Stomach smooth muscle (tissue), 2 donors: ENCODE results near the gene INKA1.
A peak's percentile ranks its signal among the peaks of the same experiment; 100 is the strongest.

Experiments
- H3K27ac ChIP-seq: one replicate; pipeline ENCODE4 v1.7.0; 2013; ENCODE audit warnings: mild to moderate bottlenecking, low read length, inconsistent platforms
- H3K27me3 ChIP-seq, 2 donors: one replicate each; pipeline ENCODE4 v1.7.0; 2013; ENCODE audit warnings: low read length in 2 of 2; ENCODE audit not compliant: insufficient read depth in 2 of 2, control insufficient read depth in 1 of 2
- H3K36me3 ChIP-seq, 2 donors: one replicate each; pipeline ENCODE4 v1.7.0; 2013; ENCODE audit warnings: low read length in 2 of 2; ENCODE audit not compliant: control insufficient read depth in 2 of 2, insufficient read depth in 2 of 2
- H3K4me1 ChIP-seq: one replicate; pipeline ENCODE4 v1.7.0; 2013; ENCODE audit warnings: low read length; ENCODE audit not compliant: control insufficient read depth, insufficient read depth
- H3K4me3 ChIP-seq, 2 donors: one replicate each; pipeline ENCODE4 v1.7.0; 2013; ENCODE audit warnings: low read length in 2 of 2
- H3K9ac ChIP-seq, 2 donors: one replicate each; pipeline ENCODE4 v1.7.0; 2013; ENCODE audit warnings: low read length in 2 of 2, mild to moderate bottlenecking in 1 of 2
- H3K9me3 ChIP-seq, 2 donors: one replicate each; pipeline ENCODE4 v1.7.0; 2013; ENCODE audit warnings: low read length in 2 of 2; ENCODE audit not compliant: control insufficient read depth in 2 of 2
- donor health status: healthy.
- donor health status: Pancreatic carcinoma.

The INKA1 gene

GRCh38 chr3:49802719-49803464 is at the start of gene INKA1:
TSS of gene INKA1 (plus strand) at chr3:49803261. CDS start at chr3:49803393, 132 bp downstream.
- Histone ChIP-seq H3K4me1 (peaks cover 50% of the 10 kb centered on the region), H3K9me3 (no peaks in the 10 kb centered on the region), H3K4me3 (peak within 1 kb of the TSS; percentile 81 to 93), H3K9ac (peak within 1 kb of the TSS; percentile 62 to 74), H3K27me3 (no peaks in the 10 kb centered on the region), H3K27ac (peak within 1 kb of the TSS; percentile 62), H3K36me3 (no peaks in the 10 kb centered on the region)

- Histone ChIP-seq H3K27me3 (no peaks in the 10 kb centered on the region), H3K9me3 (no peaks in the 10 kb centered on the region), H3K9ac (no peak overlapping the region), H3K4me1 (peaks cover 8% of the 10 kb centered on the region), H3K4me3 (no peak overlapping the region), H3K36me3 (no peaks in the 10 kb centered on the region), H3K27ac (no peak overlapping the region)
Measured at GRCh38 chr3:49754536-49754935, 48.5 kb upstream of the INKA1 start.

DNA sequence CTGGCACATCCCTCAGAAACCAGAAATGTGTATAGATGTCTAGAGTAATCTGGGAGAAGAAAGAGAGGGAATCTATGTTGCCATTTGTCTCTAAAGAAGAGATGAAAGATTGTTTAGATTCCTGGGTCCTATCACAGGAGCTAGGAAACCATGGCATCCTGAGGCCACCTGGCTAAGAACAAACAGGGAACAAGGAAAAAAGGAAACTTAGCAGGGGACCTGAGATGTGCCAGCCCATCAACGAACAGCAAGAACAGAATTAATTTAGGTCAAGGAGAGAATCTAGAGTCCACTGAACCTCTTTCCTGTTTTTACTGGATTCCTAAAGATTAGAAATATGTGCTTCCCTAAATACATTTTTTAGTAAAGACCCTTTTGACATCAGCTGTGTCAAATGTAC is 47.0 kb upstream of the INKA1 start:
- Histone ChIP-seq H3K4me1 (peaks cover 8% of the 10 kb centered on the region), H3K36me3 (no peaks in the 10 kb centered on the region), H3K4me3 (no peak overlapping the region), H3K27ac (no peak overlapping the region), H3K9me3 (no peaks in the 10 kb centered on the region), H3K9ac (no peak overlapping the region), H3K27me3 (no peaks in the 10 kb centered on the region)

GRCh38 chr3:49757197-49757596 is 45.9 kb upstream of the INKA1 start:
- Histone ChIP-seq H3K9me3 (no peaks in the 10 kb centered on the region), H3K4me1 (peaks cover 8% of the 10 kb centered on the region), H3K9ac (no peak overlapping the region), H3K27ac (no peak overlapping the region), H3K27me3 (no peaks in the 10 kb centered on the region), H3K36me3 (no peaks in the 10 kb centered on the region), H3K4me3 (no peak overlapping the region)

DNA sequence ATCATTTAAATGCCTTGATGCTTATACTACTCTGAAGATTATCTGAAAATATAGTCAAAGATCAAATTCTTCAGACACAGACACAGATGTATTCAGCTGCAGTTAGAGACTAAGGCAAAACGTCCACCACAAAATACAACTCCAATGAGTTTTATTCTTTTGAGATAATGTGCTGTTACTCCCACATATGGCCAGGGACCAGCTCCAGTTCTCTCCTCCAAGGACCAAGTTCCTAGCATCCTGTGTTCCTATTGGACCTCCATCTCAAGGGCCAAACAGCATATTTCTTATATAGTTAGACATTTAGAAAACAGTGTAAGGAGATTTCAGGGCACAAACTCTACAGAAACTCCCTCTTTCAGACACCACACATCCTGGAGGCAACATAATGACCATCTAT is 43.8 kb upstream of the INKA1 start:
- Histone ChIP-seq H3K27ac (no peak overlapping the region), H3K9ac (no peak overlapping the region), H3K36me3 (no peaks in the 10 kb centered on the region), H3K4me1 (peaks cover 4% of the 10 kb centered on the region), H3K4me3 (no peak overlapping the region), H3K27me3 (no peaks in the 10 kb centered on the region), H3K9me3 (no peaks in the 10 kb centered on the region)

GRCh38 chr3:49761661-49762060 is 41.4 kb upstream of the INKA1 start:
- Histone ChIP-seq H3K4me1 (no peaks in the 10 kb centered on the region), H3K9me3 (no peaks in the 10 kb centered on the region), H3K9ac (no peak overlapping the region), H3K27me3 (no peaks in the 10 kb centered on the region), H3K36me3 (no peaks in the 10 kb centered on the region), H3K4me3 (no peak overlapping the region), H3K27ac (no peak overlapping the region)

DNA sequence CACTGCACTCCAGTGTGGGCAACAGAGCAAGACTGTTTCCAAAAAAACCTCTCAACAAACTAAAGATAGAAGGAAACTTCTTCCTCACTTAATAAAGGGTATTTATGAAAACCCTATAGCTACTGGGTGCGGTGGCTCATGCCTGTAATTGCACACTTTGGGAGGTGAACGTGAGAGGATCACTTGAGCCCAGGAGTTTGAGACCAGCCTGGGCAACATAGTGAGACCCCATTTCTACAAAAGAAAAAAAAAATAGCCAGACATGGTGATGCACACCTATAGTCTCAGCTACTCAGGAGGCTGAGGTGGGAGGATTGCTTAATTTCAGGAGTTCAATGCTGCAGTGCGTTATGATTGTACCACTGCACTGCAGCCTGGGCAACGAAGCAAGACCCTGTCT is 39.1 kb upstream of the INKA1 start:
- no peak overlapping the region for H3K9ac ChIP-seq
- H3K27me3 ChIP-seq = no peaks in the 10 kb centered on the region
- no peaks in the 10 kb centered on the region for H3K36me3 ChIP-seq
- H3K9me3 ChIP-seq = no peaks in the 10 kb centered on the region
- H3K27ac ChIP-seq = no peak overlapping the region
- H3K4me1 ChIP-seq = no peaks in the 10 kb centered on the region
- H3K4me3 ChIP-seq = no peak overlapping the region

DNA sequence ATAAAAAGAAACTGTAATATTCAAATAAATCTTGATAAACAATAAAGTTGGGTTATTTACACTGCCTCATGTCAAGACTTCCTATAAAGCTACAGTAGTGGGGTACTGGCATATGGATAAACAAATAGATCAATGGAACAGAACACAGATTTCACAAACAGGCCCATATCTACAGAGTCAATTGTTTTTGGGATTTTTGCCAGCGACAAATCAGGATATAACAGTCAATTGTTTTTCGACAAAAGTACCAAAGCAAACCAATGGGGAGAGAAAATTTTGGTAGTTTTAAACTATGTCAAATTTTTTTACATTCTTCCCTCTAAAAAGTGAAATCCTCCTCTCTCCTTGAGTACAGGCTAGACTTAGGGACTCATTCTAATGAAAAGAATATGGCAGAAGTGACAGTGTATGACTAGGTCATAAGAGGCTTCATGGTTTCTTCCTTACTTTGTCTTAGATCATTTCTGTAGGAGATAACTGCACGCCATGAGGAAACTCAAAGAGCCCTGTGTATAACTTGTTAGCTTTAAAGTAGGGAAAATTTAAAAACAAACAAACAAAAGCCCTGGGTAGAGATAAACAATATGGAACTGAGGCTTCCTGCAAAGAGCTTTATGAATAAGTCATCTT is 33.7 kb upstream of the INKA1 start:
- Histone ChIP-seq H3K9me3 (no peaks in the 10 kb centered on the region), H3K4me3 (no peak overlapping the region), H3K9ac (no peak overlapping the region), H3K4me1 (no peaks in the 10 kb centered on the region), H3K27ac (no peak overlapping the region), H3K36me3 (peaks cover 0 to 2% of the 10 kb centered on the region in 2 donors), H3K27me3 (no peaks in the 10 kb centered on the region)

DNA sequence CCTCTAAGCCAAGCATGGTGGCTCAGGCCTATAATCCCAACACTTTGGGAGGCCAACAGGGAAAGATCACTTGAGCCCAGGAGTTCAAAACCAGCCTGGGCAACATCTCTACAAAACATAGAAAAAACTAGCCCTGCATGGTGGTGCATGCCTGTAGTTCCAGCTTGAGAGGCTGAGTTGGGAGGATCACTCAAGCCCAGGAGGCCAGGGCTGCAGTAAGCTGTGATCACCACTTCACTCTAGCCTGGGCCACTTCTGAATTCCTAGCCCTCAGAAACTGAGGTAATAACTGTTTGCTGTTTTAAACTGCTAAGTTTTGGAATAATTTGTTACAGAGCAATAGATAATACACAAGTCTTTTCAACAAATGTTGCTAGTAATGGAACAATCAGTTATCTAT is 33.1 kb upstream of the INKA1 start:
- Histone ChIP-seq H3K36me3 (peaks cover 0 to 2% of the 10 kb centered on the region in 2 donors), H3K27me3 (no peaks in the 10 kb centered on the region), H3K9ac (no peak overlapping the region), H3K4me3 (no peak overlapping the region), H3K9me3 (no peaks in the 10 kb centered on the region), H3K4me1 (peaks cover under 1% of the 10 kb centered on the region), H3K27ac (no peak overlapping the region)

DNA sequence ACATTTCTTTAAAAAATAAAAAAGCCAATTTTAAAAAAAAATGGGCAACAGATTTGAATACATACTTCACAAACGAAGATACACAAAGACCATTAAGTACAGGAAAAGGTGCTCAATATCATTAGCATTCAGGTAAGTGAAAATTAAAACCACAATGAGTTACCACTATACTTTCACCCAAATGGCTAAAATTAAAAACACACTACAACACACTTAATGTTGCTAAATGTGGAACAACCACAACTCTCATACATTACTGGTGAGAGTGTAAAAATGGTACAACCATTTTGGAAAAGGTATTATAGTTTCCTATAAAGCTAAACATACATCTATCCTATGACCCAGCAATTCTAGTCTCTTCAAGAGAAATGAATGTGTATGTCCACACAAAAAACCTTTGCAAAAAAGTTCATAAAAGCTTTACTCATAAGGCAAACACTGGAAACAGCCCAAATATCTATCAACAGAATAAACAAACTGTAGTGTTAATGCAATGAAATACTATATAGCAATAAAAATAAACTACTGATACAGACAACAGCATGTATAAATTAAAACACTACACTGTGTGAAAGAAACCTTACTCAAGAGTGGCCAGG is 31.6 kb upstream of the INKA1 start:
- Histone ChIP-seq H3K4me3 (no peak overlapping the region), H3K27ac (no peak overlapping the region), H3K9me3 (no peaks in the 10 kb centered on the region), H3K36me3 (peaks cover 0 to 2% of the 10 kb centered on the region in 2 donors), H3K9ac (no peak overlapping the region), H3K27me3 (no peaks in the 10 kb centered on the region), H3K4me1 (peaks cover 8% of the 10 kb centered on the region)

GRCh38 chr3:49772703-49773102 is 30.4 kb upstream of the INKA1 start:
- Histone ChIP-seq H3K4me3 (no peak overlapping the region), H3K36me3 (peaks cover 0 to 2% of the 10 kb centered on the region in 2 donors), H3K9ac (no peak overlapping the region), H3K27ac (no peak overlapping the region), H3K9me3 (no peaks in the 10 kb centered on the region), H3K4me1 (peaks cover 8% of the 10 kb centered on the region), H3K27me3 (no peaks in the 10 kb centered on the region)
